Measurements from ENCODE around the gene ACER3. TPM values are rescaled to one million over a fixed set of nuclear protein-coding genes. Genes with fewer than 3 reads are reported as not detected.
A peak's percentile ranks its signal among the peaks of the same experiment; 100 is the strongest.
"Not testable (repeated sequence)": the region's sequence is repeated elsewhere in the genome, so short reads cannot be mapped to it uniquely, and the experiment has no call there.

The ACER3 gene
- total RNA-seq, 1 donor from 2014 or later: 12.4 TPM

- Histone ChIP-seq H3K4me3 (ENCODE audit: low read depth, low read length) (no peak overlapping the region), H3K27me3 (ENCODE audit: control insufficient read depth, insufficient read depth, low read length) (no peaks in the 10 kb centered on the region), H3K36me3 (ENCODE audit: control insufficient read depth, insufficient read depth, low read length) (no peaks in the 10 kb centered on the region)
- FAIRE-seq: no peak
- no peak for TF ChIP-seq CTCF (IDR thresholded peaks at IDR 0.05; ENCODE audit: insufficient read depth, low read length, severe bottlenecking)
- DNase-seq (ENCODE audit: low read depth): no peak
These were observed 40.4 kb downstream of the ACER3 start for GRCh38 chr11:76901144-76901543.

- FAIRE-seq; DNase-seq (ENCODE audit: low read depth); H3K4me3 ChIP-seq (ENCODE audit: low read depth, low read length); H3K36me3 ChIP-seq (ENCODE audit: control insufficient read depth, insufficient read depth, low read length); H3K27me3 ChIP-seq (ENCODE audit: control insufficient read depth, insufficient read depth, low read length): not testable (repeated sequence)
These were observed 40.9 kb downstream of the ACER3 start for GRCh38 chr11:76901622-76902021.

- H3K4me3 ChIP-seq (ENCODE audit: low read depth, low read length): no peak overlapping the region
- no peaks in the 10 kb centered on the region for H3K27me3 ChIP-seq (ENCODE audit: control insufficient read depth, insufficient read depth, low read length)
- no peaks in the 10 kb centered on the region for H3K36me3 ChIP-seq (ENCODE audit: control insufficient read depth, insufficient read depth, low read length)
- TF ChIP-seq CTCF (IDR thresholded peaks at IDR 0.05; ENCODE audit: insufficient read depth, low read length, severe bottlenecking): no peak
- no peak for FAIRE-seq
- DNase-seq (ENCODE audit: low read depth): no peak
These were observed 41.6 kb downstream of the ACER3 start for GRCh38 chr11:76902121-76903014.

- FAIRE-seq (no peak), DNase-seq (ENCODE audit: low read depth) (peak; percentile 82)
- no peak overlapping the region for H3K4me3 ChIP-seq (ENCODE audit: low read depth, low read length)
- no peaks in the 10 kb centered on the region for H3K27me3 ChIP-seq (ENCODE audit: control insufficient read depth, insufficient read depth, low read length)
- TF ChIP-seq CTCF (IDR thresholded peaks at IDR 0.05; ENCODE audit: insufficient read depth, low read length, severe bottlenecking): no peak
- no peaks in the 10 kb centered on the region for H3K36me3 ChIP-seq (ENCODE audit: control insufficient read depth, insufficient read depth, low read length)
These were observed 42.6 kb downstream of the ACER3 start for GRCh38 chr11:76903325-76903724.

- TF ChIP-seq CTCF (IDR thresholded peaks at IDR 0.05; ENCODE audit: insufficient read depth, low read length, severe bottlenecking): no peak
- no peak for FAIRE-seq
- Histone ChIP-seq H3K27me3 (ENCODE audit: control insufficient read depth, insufficient read depth, low read length) (no peaks in the 10 kb centered on the region), H3K36me3 (ENCODE audit: control insufficient read depth, insufficient read depth, low read length) (no peaks in the 10 kb centered on the region), H3K4me3 (ENCODE audit: low read depth, low read length) (no peak overlapping the region)
- DNase-seq (ENCODE audit: low read depth): no peak
These were observed 50.1 kb downstream of the ACER3 start for GRCh38 chr11:76910620-76911414.

- no peak for TF ChIP-seq CTCF (IDR thresholded peaks at IDR 0.05; ENCODE audit: insufficient read depth, low read length, severe bottlenecking)
These were observed 50.7 kb downstream of the ACER3 start for GRCh38 chr11:76911415-76911808.

More at GRCh38 chr11:76911415-76911808, 50.7 kb downstream of the ACER3 start:
- H3K27me3 ChIP-seq (ENCODE audit: control insufficient read depth, insufficient read depth, low read length): no peaks in the 10 kb centered on the region
- FAIRE-seq (no peak), DNase-seq (ENCODE audit: low read depth) (no peak)
- H3K4me3 ChIP-seq (ENCODE audit: low read depth, low read length): no peak overlapping the region
- no peaks in the 10 kb centered on the region for H3K36me3 ChIP-seq (ENCODE audit: control insufficient read depth, insufficient read depth, low read length)

Measured in bronchial epithelial cell (primary cell).